Naive thymus-derived CD4-positive, alpha-beta T cell (primary cell): ENCODE data around the gene PRKN. TPM values are rescaled to one million over a fixed set of nuclear protein-coding genes. Genes with fewer than 3 reads are reported as not detected.

Source experiments
- ATAC-seq: fragments of 150-1000 bp; cut with Tn5 transposase; 2 replicates; pipeline ENCODE4 v1.10.0; 2021; ENCODE audit warnings: mild to moderate bottlenecking, moderate library complexity
- CTCF ChIA-PET: fragments of 350-600 bp; sonication (Branson Sonifier 250); formaldehyde crosslinking; loops from one replicate; lab custom pipeline; 2021; ENCODE audit warnings: antibody characterized with exemption; lab: Charles Lee
- POLR2A ChIA-PET: fragments of 350-600 bp; sonication (Branson Sonifier 250); formaldehyde crosslinking; loops from one replicate; lab custom pipeline; 2021; ENCODE audit warnings: antibody characterized with exemption, inconsistent platforms; lab: Charles Lee
- DNase-seq, 9 donors: peaks; one replicate each; pipeline versions ENCODE4 v3.0.0 to v3.0.0-alpha.2; 2020 to 2022; ENCODE audit warnings: mixed read lengths in 1 of 9
- H3K27ac ChIP-seq: one replicate; pipeline ENCODE4 v1.7.0; 2013; ENCODE audit warnings: mild to moderate bottlenecking, low read depth, low read length, moderate library complexity
- H3K27me3 ChIP-seq, 2 donors: one replicate each; pipeline ENCODE4 v1.7.0; 2013; ENCODE audit warnings: low read length in 2 of 2, mild to moderate bottlenecking in 2 of 2, moderate library complexity in 2 of 2; ENCODE audit not compliant: control insufficient read depth in 2 of 2, insufficient read depth in 2 of 2
- H3K36me3 ChIP-seq, 3 experiments: 1 replicate in 2 of 3; 2 replicates in 1 of 3; pipeline ENCODE4 v1.7.0; 2013; ENCODE audit warnings: low read length in 3 of 3, mild to moderate bottlenecking in 3 of 3, moderate library complexity in 1 of 3; ENCODE audit not compliant: insufficient read depth in 3 of 3, control insufficient read depth in 2 of 3
- H3K4me1 ChIP-seq, 2 donors: one replicate each; pipeline ENCODE4 v1.7.0; 2013; ENCODE audit warnings: low read length in 2 of 2, mild to moderate bottlenecking in 2 of 2, moderate library complexity in 1 of 2; ENCODE audit not compliant: control insufficient read depth in 2 of 2, insufficient read depth in 2 of 2
- H3K4me3 ChIP-seq: 2 replicates; pipeline ENCODE4 v1.7.0; 2013; ENCODE audit warnings: mild to moderate bottlenecking, low read length
- H3K9me3 ChIP-seq, 3 experiments: 1 replicate in 2 of 3; 2 replicates in 1 of 3; pipeline ENCODE4 v1.7.0; 2013; ENCODE audit warnings: low read length in 3 of 3; ENCODE audit not compliant: control insufficient read depth in 2 of 3
- H3K27ac Mint-ChIP-seq, 9 donors: one replicate each; pipeline ENCODE4 v1.8.0; 2020 to 2022; ENCODE audit warnings: mixed read lengths in 9 of 9, mild to moderate bottlenecking in 8 of 9, moderate library complexity in 5 of 9, inconsistent platforms in 2 of 9
- H3K27me3 Mint-ChIP-seq, 5 donors: one replicate each; pipeline ENCODE4 v1.8.0; 2021 to 2022; ENCODE audit warnings: mixed read lengths in 5 of 5, mild to moderate bottlenecking in 1 of 5
- H3K36me3 Mint-ChIP-seq, 5 donors: one replicate each; pipeline ENCODE4 v1.8.0; 2020 to 2022; ENCODE audit warnings: mixed read lengths in 5 of 5, mild to moderate bottlenecking in 3 of 5, inconsistent platforms in 1 of 5
- H3K4me1 Mint-ChIP-seq, 7 donors: one replicate each; pipeline ENCODE4 v1.8.0; 2020 to 2022; ENCODE audit warnings: mixed read lengths in 7 of 7, mild to moderate bottlenecking in 3 of 7, inconsistent platforms in 1 of 7
- H3K4me3 Mint-ChIP-seq, 10 donors: one replicate each; pipeline ENCODE4 v1.8.0; 2020 to 2022; ENCODE audit warnings: mild to moderate bottlenecking in 10 of 10, mixed read lengths in 10 of 10, moderate library complexity in 6 of 10, inconsistent platforms in 2 of 10
- H3K9me3 Mint-ChIP-seq, 11 donors: one replicate each; pipeline ENCODE4 v1.8.0; 2020 to 2022; ENCODE audit warnings: mixed read lengths in 11 of 11, mild to moderate bottlenecking in 4 of 11, inconsistent platforms in 1 of 11, moderate library complexity in 1 of 11
- intact Hi-C, 2 donors: fragments of 100-400 bp; cut with micrococcal nuclease; formaldehyde crosslinking; loops; one replicate each; pipeline ENCODE4 v1.15.1; 2023
- polyA plus RNA-seq, 2 donors: library from polyadenylated mRNA; unstranded; fragments of 300-500 nt; fragmentation: Illumina TruSeq; gene quantifications; one replicate each; pipeline ENCODE4 v1.2.3, GENCODE V29; 2021
- total RNA-seq, 6 experiments: library from RNA in 5 of 6; stranded (reverse) in 5 of 6; gene quantifications; 1 replicate in 5 of 6; 2 replicates in 1 of 6; pipeline ENCODE4 v1.2.3 and lab custom pipeline; 2021 to 2026

Gene PRKN
- total and polyA plus RNA-seq, 7 experiments from 2014 or later = 0.44 to 10.3 (median 8.1) TPM

DNA sequence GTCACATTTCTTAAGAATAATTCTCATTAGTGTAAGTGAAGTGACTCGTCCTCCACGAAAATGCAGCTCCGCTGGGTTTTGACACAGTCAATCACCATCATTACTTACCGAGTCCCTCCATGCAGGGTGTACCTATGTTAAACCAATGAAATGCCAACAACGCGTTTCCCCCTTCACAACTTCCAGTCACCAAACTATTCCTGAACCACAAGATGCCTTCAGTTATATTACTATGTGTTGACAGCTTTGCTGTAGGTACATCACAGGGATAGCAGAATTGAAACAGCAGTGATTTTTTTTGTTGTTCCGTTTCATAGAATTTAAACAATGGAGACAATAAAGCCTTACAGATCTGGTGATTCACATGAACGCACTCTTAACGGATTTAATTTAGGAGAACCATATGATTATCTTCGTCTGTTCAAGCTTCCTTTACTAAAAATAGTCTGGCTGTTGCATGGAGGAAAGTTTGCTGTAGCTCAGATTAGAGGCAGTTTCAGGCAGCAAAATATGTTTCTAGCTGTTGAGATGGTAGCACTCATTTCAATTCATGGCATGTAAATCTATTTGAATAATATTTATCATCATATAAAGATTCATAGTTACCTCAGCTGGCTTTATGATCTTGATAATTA lies 652.8 kb downstream of the PRKN start:
- Mint-ChIP-seq H3K4me3 (no peak overlapping the region), H3K36me3 (peaks cover 0 to 24% (median 8%) of the 10 kb centered on the region in 5 donors), H3K4me1 (no peaks in the 10 kb centered on the region), H3K9me3 (peaks cover 8 to 56% (median 16%) of the 10 kb centered on the region in 11 donors), H3K27me3 (no peaks in the 10 kb centered on the region), H3K27ac (no peak overlapping the region)
- intact Hi-C loops = no loop called here
- Histone ChIP-seq H3K27ac (no peak overlapping the region), H3K4me3 (no peak overlapping the region), H3K9me3 (peaks cover 0 to 3% (median 0%) of the 10 kb centered on the region in 3 experiments), H3K36me3 (no peaks in the 10 kb centered on the region), H3K4me1 (no peaks in the 10 kb centered on the region), H3K27me3 (no peaks in the 10 kb centered on the region)
- CTCF ChIA-PET = interaction anchor here (0.8 kb wide), 1 partner anchor 1145 kb away, joined by 3 read pairs; no protein-coding TSS in a partner anchor
- ATAC-seq = no peak
- POLR2A ChIA-PET = no interaction called here
- DNase-seq = no peak

DNA sequence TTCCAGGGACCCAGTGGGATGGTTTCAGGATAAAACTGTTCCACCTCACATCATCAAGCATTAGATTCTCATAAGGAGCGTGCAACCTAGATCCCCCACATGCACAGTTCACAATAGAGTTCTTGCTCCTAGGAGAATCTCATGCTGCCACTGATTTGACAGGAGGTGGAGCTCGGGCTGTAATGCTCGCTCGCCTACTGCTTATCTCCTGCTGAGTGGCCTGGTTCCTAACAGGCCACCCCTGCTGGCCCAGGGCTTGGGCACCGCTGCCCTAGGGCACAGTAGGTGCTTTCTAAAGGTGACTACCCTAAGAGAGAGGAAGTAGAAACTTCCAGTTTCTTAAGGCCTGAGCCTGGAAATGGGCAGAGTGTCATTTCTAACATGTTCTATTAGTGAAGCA lies 656.9 kb downstream of the PRKN start:
- H3K27me3 Mint-ChIP-seq = no peaks in the 10 kb centered on the region
- DNase-seq (no peak), ATAC-seq (no peak)
- H3K27ac Mint-ChIP-seq = no peak overlapping the region
- H3K4me3 Mint-ChIP-seq = no peak overlapping the region
- Histone ChIP-seq H3K4me3 (no peak overlapping the region), H3K27me3 (no peaks in the 10 kb centered on the region), H3K36me3 (no peaks in the 10 kb centered on the region), H3K9me3 (peaks cover 0 to 7% (median 0%) of the 10 kb centered on the region in 3 experiments), H3K27ac (no peak overlapping the region), H3K4me1 (no peaks in the 10 kb centered on the region)
- ChIA-PET CTCF (no interaction called here), POLR2A (no interaction called here)
- H3K4me1 Mint-ChIP-seq = no peaks in the 10 kb centered on the region
- H3K9me3 Mint-ChIP-seq = peaks cover 8 to 87% (median 34%) of the 10 kb centered on the region in 11 donors
- H3K36me3 Mint-ChIP-seq = peaks cover 0 to 18% (median 11%) of the 10 kb centered on the region in 5 donors
- intact Hi-C loops = no loop called here

DNA sequence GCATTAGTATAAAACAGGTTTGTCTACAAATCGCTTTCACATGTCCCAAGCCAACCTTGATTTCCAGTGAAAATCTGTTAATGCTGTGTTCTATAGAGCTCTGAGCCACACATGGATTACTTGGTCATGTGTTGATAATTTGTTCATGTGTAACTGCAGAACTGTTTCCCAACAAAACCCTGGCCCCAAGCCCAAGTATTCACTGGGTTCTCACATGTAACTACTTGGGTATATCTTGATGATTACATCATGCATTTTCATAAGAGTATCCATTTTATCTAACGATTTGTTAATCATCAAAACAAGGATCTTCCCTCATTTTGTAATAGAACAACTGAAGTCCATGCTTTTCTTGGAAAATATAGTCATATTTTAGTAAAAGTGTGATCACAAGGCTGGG lies 657.6 kb downstream of the PRKN start:
- H3K4me3 ChIP-seq = no peak overlapping the region
- Mint-ChIP-seq H3K9me3 (peaks cover 8 to 82% (median 34%) of the 10 kb centered on the region in 11 donors), H3K27ac (no peak overlapping the region), H3K36me3 (peaks cover 0 to 19% (median 11%) of the 10 kb centered on the region in 5 donors), H3K27me3 (no peaks in the 10 kb centered on the region), H3K4me1 (no peaks in the 10 kb centered on the region), H3K4me3 (no peak overlapping the region)
- no peak for DNase-seq
- POLR2A ChIA-PET = no interaction called here
- CTCF ChIA-PET = no interaction called here
- intact Hi-C loops = no loop called here
- peaks cover 0 to 7% (median 0%) of the 10 kb centered on the region in 3 experiments for H3K9me3 ChIP-seq
- no peaks in the 10 kb centered on the region for H3K4me1 ChIP-seq
- no peak for ATAC-seq
- H3K36me3 ChIP-seq = no peaks in the 10 kb centered on the region
- H3K27me3 ChIP-seq = no peaks in the 10 kb centered on the region
- H3K27ac ChIP-seq = no peak overlapping the region

DNA sequence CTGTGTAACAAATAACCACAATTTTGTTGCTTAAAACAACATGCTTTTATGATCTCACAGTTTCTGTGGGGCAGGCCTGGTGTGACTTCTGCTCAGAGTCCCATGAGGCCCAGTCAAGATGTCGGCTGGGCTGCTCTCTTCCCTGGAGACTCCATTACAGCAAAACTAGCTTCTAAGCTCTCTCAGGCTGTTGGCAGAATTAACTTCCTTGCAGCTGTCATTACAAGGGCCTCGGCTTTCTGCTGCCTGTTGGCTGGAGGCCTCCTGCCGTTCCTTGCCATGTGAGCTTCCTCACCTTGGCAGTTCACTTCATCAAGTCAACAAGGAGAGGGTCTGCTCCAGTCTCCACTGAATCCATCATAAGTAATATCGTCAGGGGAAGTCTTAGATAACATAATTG lies 659.2 kb downstream of the PRKN start:
- no peak overlapping the region for H3K27ac ChIP-seq
- peaks cover 0 to 7% (median 0%) of the 10 kb centered on the region in 3 experiments for H3K9me3 ChIP-seq
- Mint-ChIP-seq H3K4me1 (no peaks in the 10 kb centered on the region), H3K27me3 (no peaks in the 10 kb centered on the region), H3K9me3 (peaks cover 4 to 76% (median 30%) of the 10 kb centered on the region in 11 donors), H3K27ac (no peak overlapping the region), H3K4me3 (no peak overlapping the region), H3K36me3 (peaks cover 0 to 19% (median 11%) of the 10 kb centered on the region in 5 donors)
- intact Hi-C loops = no loop called here
- ATAC-seq = no peak
- no peak overlapping the region for H3K4me3 ChIP-seq
- POLR2A ChIA-PET = no interaction called here
- DNase-seq = no peak
- H3K27me3 ChIP-seq = no peaks in the 10 kb centered on the region
- H3K4me1 ChIP-seq = no peaks in the 10 kb centered on the region
- CTCF ChIA-PET = no interaction called here
- no peaks in the 10 kb centered on the region for H3K36me3 ChIP-seq

DNA sequence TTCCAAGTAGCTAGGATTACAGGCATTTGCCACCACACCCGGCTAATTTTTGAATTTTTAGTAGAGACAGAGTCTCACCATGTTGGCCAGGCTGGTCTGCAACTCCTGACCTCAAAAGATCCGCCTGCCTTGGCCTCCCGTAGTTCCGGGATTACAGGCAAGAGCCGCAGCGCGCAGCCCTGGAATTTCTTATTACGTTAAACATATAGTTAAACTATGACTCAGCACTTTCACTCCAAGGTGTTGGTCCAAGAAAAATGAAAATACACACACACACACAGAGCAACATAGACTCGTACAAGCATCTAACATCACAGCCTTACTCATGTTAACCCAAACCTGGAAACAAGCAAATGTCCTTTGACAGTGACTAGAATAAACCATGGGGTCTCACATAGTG lies 663.9 kb downstream of the PRKN start:
- Histone ChIP-seq H3K4me3 (no peak overlapping the region), H3K36me3 (no peaks in the 10 kb centered on the region), H3K9me3 (peaks cover 0 to 4% (median 0%) of the 10 kb centered on the region in 3 experiments), H3K27ac (no peak overlapping the region), H3K27me3 (no peaks in the 10 kb centered on the region), H3K4me1 (no peaks in the 10 kb centered on the region)
- DNase-seq (no peak), ATAC-seq (no peak)
- no peaks in the 10 kb centered on the region for H3K27me3 Mint-ChIP-seq
- H3K27ac Mint-ChIP-seq = no peak overlapping the region
- ChIA-PET POLR2A (no interaction called here), CTCF (no interaction called here)
- intact Hi-C loops = no loop called here
- H3K9me3 Mint-ChIP-seq = peaks cover 0 to 32% (median 15%) of the 10 kb centered on the region in 11 donors
- no peak overlapping the region for H3K4me3 Mint-ChIP-seq
- H3K36me3 Mint-ChIP-seq = peaks cover 0 to 8% (median 3%) of the 10 kb centered on the region in 5 donors
- H3K4me1 Mint-ChIP-seq = no peaks in the 10 kb centered on the region

DNA sequence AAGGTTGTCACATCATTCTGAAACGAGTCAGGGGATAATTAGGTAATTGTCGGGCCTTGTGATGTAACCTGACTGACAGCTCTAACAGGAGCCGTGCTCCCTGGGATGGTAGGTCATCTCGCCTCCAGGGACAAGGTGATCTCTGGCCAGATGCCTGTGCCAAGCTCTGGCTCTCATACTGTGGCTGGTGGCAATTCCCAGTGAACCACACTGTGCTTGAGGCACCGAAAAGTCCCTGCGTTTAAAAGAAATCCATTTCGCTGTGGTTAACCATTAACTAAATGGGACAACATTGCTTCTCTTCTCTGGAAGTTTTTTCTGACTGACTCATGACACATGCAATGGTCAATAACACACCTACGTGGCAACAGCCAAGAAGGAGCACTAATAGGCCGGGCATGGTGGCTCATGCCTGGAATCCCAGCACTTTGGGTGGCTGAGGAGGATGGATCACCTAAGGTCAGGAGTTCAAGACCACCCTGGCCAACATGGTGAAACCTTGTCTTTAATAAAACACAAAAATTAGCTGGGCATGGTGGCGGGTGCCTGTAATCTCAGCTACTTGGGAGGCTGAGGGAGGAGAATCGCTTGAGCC lies 669.2 kb downstream of the PRKN start:
- ATAC-seq (no peak), DNase-seq (no peak)
- Histone ChIP-seq H3K27ac (no peak overlapping the region), H3K4me1 (no peaks in the 10 kb centered on the region), H3K4me3 (no peak overlapping the region), H3K36me3 (no peaks in the 10 kb centered on the region), H3K27me3 (no peaks in the 10 kb centered on the region), H3K9me3 (no peaks in the 10 kb centered on the region)
- intact Hi-C loops = no loop called here
- H3K4me1 Mint-ChIP-seq = no peaks in the 10 kb centered on the region
- ChIA-PET CTCF (no interaction called here), POLR2A (no interaction called here)
- no peak overlapping the region for H3K27ac Mint-ChIP-seq
- H3K36me3 Mint-ChIP-seq = peaks cover 0 to 9% (median 5%) of the 10 kb centered on the region in 5 donors
- H3K27me3 Mint-ChIP-seq = no peaks in the 10 kb centered on the region
- no peak overlapping the region for H3K4me3 Mint-ChIP-seq
- peaks cover 0 to 4% (median 0%) of the 10 kb centered on the region in 11 donors for H3K9me3 Mint-ChIP-seq

DNA sequence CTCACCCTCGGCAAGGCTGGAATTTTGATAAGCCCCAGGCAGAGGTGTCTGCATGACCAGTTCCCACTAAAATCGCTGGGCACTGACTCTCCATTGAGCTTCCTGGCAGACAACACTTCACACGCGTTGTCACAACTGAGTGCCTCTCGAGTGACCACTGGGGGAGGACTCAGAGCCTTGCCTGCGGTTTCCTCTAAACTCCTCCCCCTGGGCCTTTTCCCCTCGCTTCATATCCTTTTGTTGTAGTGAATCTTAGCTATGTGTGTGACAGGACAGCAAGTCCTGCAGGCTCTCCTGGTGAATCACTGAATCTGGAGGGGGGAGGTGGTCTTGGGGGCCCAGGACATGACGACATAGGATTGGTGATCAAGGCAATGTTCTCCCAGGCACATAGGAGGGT lies 670.8 kb downstream of the PRKN start:
- H3K9me3 ChIP-seq = no peaks in the 10 kb centered on the region
- no peaks in the 10 kb centered on the region for H3K4me1 ChIP-seq
- ChIA-PET CTCF (no interaction called here), POLR2A (no interaction called here)
- peaks cover 0 to 21% (median 11%) of the 10 kb centered on the region in 5 donors for H3K36me3 Mint-ChIP-seq
- intact Hi-C loops = no loop called here
- no peak for ATAC-seq
- no peaks in the 10 kb centered on the region for H3K27me3 ChIP-seq
- H3K4me1 Mint-ChIP-seq = no peaks in the 10 kb centered on the region
- no peak overlapping the region for H3K4me3 ChIP-seq
- H3K27me3 Mint-ChIP-seq = no peaks in the 10 kb centered on the region
- H3K27ac ChIP-seq = no peak overlapping the region
- peaks cover 0 to 4% (median 1%) of the 10 kb centered on the region in 11 donors for H3K9me3 Mint-ChIP-seq
- H3K4me3 Mint-ChIP-seq = no peak overlapping the region
- H3K36me3 ChIP-seq = no peaks in the 10 kb centered on the region
- DNase-seq = no peak
- no peak overlapping the region for H3K27ac Mint-ChIP-seq
